ENCODE data around the gene PCDH15.
"Not testable (repeated sequence)": the region's sequence is repeated elsewhere in the genome, so short reads cannot be mapped to it uniquely, and the experiment has no call there.

Gene PCDH15

GRCh38 chr10:54402576-54402975 is 398.5 kb downstream of the PCDH15 start:
- no peak for DNase-seq (ENCODE audit: low read depth in 2 of 3, low spot score in 1 of 3)

GRCh38 chr10:54396031-54396430 is 405.0 kb downstream of the PCDH15 start:
- no peak for DNase-seq (ENCODE audit: low read depth in 2 of 3, low spot score in 1 of 3)

- not testable (repeated sequence) for DNase-seq (ENCODE audit: low read depth in 2 of 3, low spot score in 1 of 3)
Measured at GRCh38 chr10:54394598-54394997, 406.4 kb downstream of the PCDH15 start.

GRCh38 chr10:54372179-54372578 is 428.9 kb downstream of the PCDH15 start:
- DNase-seq (ENCODE audit: low read depth in 2 of 3, low spot score in 1 of 3): no peak

- DNase-seq (ENCODE audit: low read depth in 2 of 3, low spot score in 1 of 3): no peak
Measured at GRCh38 chr10:54368984-54369383, 432.0 kb downstream of the PCDH15 start.

GRCh38 chr10:54363390-54363789 is 437.6 kb downstream of the PCDH15 start:
- DNase-seq (ENCODE audit: low read depth in 2 of 3, low spot score in 1 of 3): no peak

DNA sequence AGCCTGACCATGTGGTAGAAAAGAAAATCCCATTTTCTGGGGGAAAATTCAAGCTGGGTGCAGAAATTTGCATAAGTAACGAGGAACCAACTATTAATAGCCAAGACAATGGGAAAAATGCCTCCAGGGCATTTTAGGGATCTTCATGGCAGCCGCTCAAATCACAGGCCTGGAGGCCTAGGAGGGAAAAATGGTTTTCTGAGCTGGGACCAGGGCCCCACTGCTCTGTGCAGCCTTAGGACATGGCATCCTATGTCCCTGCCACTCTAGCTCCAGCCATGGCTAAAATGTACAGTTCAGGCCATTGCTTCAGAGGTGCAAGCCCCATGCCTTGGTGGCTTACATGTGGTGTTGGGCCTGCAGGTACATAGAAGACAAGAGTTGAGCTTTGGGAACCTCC is 459.0 kb downstream of the PCDH15 start:
- DNase-seq (ENCODE audit: low read depth in 2 of 3, low spot score in 1 of 3): no peak

- no peak for DNase-seq (ENCODE audit: low read depth in 2 of 3, low spot score in 1 of 3)
Measured at GRCh38 chr10:54335296-54335695, 465.7 kb downstream of the PCDH15 start.

GRCh38 chr10:54319341-54319740 is 481.7 kb downstream of the PCDH15 start:
- no peak for DNase-seq (ENCODE audit: low read depth in 2 of 3, low spot score in 1 of 3)

DNA sequence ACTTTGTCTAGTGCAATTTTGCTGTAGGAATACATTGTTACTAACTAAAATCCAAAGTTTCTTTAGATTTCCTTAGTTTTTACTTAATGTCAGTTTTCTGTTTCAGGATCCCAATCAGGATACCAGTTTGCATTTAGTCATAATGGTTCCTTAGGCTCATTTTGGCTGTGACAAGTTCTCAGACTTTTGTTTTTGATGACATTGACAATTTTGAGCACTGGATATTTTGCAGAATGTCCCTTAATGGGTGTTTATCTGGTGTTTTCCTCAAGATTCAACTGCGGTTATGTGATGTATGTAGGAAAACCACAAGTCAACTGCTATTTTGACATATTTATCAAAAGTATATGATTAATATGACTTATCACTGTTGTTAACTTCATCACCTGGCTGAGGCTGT is 482.6 kb downstream of the PCDH15 start:
- DNase-seq (ENCODE audit: low read depth in 2 of 3, low spot score in 1 of 3): no peak

DNA sequence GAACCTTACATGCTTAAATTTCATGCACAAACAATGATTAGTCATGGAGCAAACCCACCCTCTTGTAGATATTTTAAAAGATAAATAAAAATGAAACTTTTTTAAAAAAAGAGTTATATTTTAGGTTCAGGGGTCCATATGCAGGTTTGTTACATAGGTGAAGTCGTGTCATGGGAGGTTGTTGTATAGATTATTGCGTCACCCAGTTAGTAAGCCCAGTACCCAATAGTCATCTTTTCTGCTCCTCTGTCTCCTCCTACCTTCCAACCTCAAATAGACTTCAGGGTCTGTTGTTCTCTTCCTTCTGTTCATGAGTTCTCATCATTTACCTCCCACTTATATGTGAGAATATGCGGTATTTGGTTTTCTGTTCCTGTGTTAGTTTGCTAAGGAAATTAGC is 486.6 kb downstream of the PCDH15 start:
- no peak for DNase-seq (ENCODE audit: low read depth in 2 of 3, low spot score in 1 of 3)

GRCh38 chr10:54284526-54285193 is 516.4 kb downstream of the PCDH15 start:
- no peak for DNase-seq (ENCODE audit: low read depth in 2 of 3, low spot score in 1 of 3)

DNA sequence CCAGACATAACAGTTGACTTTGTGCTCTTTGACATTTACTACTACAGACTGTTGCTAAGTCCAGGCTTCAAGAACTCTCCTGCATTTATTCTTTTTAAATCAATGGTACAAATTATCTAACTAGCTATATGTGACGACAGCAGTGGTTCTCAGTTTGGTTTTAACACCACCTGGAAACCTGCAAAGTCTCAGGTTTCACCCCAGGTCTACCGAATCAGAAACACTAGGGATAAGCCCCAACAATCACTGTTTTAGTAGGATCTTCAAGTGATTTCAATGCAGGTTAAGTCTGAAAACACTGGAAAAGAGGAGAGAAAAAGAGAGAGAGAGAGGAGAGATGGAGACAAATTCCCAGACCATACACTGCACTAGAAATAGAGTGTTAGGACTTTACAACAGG is 519.0 kb downstream of the PCDH15 start:
- DNase-seq (ENCODE audit: low read depth in 2 of 3, low spot score in 1 of 3): no peak

DNA sequence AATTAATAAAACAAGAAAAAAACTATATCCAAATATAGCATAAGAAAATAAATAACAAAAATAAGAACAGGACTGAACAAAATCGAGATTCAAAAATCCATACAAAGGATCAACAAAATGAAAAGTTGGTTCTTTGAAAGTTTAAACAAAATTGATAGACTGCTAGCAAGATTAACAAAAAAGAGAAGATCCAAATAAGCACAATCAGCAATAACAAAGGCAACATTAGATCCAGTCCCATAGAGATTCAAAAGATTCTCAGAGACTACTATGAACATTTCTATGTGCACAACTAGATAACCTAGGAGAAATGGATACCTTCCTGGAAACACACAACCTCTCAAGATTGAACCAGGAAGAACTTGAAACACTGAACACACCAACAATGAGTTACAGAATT is 534.6 kb downstream of the PCDH15 start:
- no peak for DNase-seq (ENCODE audit: low read depth in 2 of 3, low spot score in 1 of 3)

DNA sequence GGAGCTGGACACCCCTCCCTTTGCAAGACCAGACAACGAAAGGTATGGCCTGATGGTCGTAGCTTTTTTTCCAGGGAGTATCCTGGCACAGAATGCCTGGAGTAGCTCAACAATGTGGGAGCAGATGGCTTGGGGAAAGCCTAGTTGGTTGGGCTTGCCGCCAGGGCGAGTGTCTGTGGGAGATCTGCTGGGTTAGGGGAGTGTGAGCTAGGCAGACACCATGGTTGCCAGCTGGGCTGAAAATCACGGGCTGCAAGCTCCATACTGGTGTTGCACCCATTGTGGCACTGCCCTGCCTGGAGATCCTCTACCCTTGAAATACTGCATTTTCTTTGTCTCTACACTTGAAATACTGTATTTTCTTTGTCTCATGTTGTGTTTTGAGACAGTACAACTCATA is 538.3 kb downstream of the PCDH15 start:
- DNase-seq (ENCODE audit: low read depth in 2 of 3, low spot score in 1 of 3): no peak

- no peak for DNase-seq (ENCODE audit: low read depth in 2 of 3, low spot score in 1 of 3)
Measured at GRCh38 chr10:54259104-54259503, 541.9 kb downstream of the PCDH15 start.

- DNase-seq (ENCODE audit: low read depth in 2 of 3, low spot score in 1 of 3): no peak
Measured at GRCh38 chr10:54234832-54235231, 566.2 kb downstream of the PCDH15 start.

DNA sequence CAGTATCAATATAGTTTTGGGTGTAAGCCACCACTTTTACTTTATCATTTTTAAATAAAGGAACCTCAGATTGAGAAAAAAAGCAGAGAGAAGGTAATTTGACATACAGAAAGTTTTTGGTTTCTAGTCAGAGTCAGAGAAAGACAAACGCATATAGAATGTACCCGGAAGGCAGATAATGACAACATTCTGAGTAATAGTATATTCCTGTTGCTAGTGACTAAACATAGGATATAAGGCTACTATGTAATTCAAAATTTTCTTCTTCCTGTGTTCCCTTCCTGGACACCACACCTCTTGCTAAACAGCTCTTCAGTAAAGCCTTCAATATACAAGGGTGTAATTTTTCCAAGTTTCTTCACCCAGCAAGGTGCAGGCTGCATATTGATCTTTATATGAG is 597.6 kb downstream of the PCDH15 start:
- DNase-seq (ENCODE audit: low read depth in 2 of 3, low spot score in 1 of 3): no peak

- no peak for DNase-seq (ENCODE audit: low read depth in 2 of 3, low spot score in 1 of 3)
Measured at GRCh38 chr10:54198051-54198450, 603.0 kb downstream of the PCDH15 start.

DNA sequence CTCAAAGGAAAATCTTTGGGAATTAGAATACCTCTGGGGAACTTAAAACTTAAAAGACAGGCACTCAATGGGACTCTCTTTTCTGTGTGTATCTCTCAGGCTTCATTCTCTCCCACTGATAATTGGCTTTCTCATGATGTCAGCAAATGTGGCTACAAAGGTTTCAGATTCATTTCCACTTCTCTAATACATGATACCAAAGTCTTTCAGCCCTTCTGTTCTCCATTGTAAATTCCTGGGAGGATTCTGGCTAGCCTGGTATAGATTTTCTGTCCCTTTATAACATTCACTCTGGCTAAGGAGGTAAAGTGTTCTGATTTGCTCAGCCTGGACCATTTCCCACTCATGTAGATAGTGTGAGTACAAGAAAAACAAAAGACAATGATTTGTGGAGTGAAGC is 606.2 kb downstream of the PCDH15 start:
- DNase-seq (ENCODE audit: low read depth in 2 of 3, low spot score in 1 of 3): no peak

DNA sequence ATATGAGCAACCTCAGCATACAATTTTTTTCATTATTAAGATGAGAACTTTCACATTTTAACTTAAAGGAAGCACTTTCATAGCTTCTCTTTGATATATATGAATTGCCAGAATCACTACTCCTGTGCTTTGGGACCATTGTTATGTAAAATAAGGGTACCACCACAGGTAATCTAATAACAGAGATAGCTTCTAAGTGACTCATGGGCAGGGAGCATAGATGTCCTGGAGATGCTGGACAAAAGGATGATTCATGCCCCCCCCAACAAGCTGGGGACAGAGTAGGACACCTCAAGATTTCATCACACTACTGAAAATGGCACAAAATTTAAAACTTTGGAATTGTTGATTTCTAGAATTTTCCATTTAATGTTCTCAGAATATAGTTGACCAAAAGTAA is 641.1 kb downstream of the PCDH15 start:
- no peak for DNase-seq (ENCODE audit: low read depth in 2 of 3, low spot score in 1 of 3)

DNA sequence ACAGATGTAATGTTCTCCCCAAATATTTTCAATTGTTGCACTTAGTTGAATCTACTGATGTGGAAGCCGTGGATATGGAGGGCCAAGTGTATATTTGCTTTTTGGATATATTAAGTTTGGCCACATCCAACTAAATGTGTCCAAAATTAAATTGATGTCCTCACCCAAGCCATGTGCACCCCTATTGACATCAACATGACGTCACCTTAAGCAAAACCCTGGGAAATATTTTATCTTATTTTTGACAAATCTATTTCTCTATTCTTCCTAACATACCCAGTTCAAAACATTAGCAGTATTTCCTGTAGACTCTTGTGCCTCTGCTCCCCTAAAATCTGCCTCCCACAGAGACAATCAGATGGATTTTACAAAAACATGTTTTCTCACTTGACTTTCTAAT is 652.5 kb downstream of the PCDH15 start:
- DNase-seq (ENCODE audit: low read depth in 2 of 3, low spot score in 1 of 3): no peak

DNA sequence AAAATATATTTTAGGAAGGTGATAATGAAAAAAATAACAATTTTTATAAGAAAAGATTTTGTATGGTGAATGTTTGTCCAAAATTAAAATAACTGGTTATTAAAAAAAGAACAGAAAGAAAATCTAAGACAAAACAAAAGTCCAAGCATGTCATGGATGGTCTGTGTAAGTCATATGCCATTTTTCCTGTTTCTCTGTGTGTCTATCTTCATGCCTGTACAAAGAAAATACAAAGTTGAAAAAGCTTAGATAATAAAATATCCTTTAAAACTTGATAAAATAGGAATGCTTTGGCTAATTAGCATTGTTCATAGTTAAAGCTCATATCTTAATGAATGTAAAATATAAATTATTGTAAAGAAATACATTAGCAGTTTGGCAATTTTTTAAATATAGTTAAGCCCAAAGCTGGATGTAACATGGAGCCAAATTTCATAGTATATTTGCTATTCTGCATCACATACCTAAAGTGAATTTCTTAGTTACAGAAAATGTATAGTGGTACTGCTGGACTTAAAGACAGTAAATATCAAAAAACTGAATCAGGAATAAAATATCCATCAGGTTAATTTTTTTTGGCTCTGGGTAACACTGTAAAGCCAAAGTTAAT is 661.1 kb downstream of the PCDH15 start:
- DNase-seq (ENCODE audit: low read depth in 2 of 3, low spot score in 1 of 3): no peak
